Prostate gland (tissue), 2 donors: Measurements from ENCODE around the gene DHX30.

Experiments
- CTCF ChIP-seq, 4 experiments: fragments of 200-600 bp in 2 of 4; fragments of 450-650 bp in 2 of 4; sonication (generic) in 2 of 4; IDR thresholded peaks; 1 replicate in 3 of 4; 2 replicates in 1 of 4; pipeline ENCODE4 v1.5.1; 2016 to 2019; ENCODE audit warnings: antibody characterized with exemption in 4 of 4, mild to moderate bottlenecking in 2 of 4, moderate library complexity in 2 of 4
- POLR2AphosphoS5 ChIP-seq: sonication (generic); formaldehyde crosslinking; IDR thresholded peaks from one replicate; pipeline ENCODE4 v1.6.1; 2017; ENCODE audit warnings: antibody characterized with exemption

DNA sequence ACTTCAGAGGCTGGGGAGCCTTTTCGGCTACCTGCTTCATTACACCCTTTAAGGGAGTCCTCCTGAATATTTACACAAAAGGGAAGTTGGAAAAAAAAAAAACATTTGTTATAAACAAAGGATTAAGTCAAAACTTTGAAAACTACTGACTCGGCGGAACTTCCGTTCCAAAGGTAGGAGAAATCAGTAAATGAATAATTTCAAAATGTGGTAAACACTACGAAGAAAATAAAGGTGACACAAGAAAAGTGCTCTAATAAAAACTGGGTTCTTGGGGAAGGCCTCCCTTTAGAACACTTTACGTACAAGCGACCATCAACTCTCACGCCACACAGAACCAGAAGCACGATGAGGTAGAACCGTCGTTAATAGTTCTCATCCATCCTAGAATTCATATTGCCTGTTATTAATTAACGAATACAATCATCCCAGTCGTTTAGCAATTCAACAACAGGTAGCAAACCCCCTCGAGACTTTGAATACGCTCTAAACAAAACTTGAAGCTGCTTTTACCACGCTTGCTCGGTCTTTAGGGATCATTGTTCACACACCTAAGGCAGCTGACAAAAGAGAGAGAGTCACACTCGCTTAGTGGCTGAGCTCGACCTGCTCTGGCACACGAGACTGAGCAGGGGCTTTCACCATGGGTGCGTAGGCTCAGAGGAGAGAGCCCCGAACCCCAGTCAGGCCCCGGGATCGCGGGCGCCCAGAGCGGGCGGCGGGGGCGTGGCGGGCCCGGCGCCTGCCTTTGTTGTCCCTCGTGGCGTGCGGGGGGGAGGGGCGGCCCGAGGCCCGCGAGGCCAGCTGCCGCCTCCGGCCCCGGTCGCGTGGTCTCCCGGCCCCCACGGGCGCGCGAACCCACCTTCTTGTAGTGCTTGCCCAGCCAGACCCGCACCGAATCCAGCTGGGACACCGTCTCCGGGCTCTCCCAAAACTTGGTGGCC is 21.9 kb upstream of the DHX30 start:
- TF ChIP-seq POLR2AphosphoS5 (peak; percentile 6), CTCF (IDR thresholded peaks at IDR 0.05) (no peak)
